ENCODE data around the gene RHEB.

DNA sequence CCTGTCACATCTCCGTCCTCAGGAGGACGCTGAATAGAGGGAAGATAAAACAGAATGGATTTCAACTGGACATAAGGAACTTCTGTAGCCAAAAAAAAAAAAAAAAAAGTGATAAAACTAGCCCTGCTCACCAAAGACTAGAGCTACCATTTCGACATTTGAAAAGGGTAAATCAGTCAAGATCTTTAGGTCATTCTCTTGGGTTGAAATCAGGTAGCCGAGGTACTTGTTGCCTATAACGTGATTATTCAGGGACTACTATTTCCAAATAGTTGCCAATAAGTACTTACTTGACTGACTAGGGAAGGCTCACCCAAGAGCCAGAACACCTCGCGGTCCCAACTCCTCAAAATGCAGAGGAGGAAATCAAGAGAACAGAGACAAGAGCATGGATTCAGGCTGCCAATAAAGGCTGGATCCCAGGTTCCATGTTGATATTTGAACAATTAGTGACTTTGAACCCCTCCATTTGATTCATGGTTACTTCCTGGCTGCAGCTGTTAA is 2.0 kb downstream of the RHEB start:
- TF ChIP-seq, protein P1, sequence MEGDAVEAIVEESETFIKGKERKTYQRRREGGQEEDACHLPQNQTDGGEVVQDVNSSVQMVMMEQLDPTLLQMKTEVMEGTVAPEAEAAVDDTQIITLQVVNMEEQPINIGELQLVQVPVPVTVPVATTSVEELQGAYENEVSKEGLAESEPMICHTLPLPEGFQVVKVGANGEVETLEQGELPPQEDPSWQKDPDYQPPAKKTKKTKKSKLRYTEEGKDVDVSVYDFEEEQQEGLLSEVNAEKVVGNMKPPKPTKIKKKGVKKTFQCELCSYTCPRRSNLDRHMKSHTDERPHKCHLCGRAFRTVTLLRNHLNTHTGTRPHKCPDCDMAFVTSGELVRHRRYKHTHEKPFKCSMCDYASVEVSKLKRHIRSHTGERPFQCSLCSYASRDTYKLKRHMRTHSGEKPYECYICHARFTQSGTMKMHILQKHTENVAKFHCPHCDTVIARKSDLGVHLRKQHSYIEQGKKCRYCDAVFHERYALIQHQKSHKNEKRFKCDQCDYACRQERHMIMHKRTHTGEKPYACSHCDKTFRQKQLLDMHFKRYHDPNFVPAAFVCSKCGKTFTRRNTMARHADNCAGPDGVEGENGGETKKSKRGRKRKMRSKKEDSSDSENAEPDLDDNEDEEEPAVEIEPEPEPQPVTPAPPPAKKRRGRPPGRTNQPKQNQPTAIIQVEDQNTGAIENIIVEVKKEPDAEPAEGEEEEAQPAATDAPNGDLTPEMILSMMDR (IDR thresholded peaks at IDR 0.05; ENCODE audit: extremely low read depth in 1 of 2, insufficient read depth in 1 of 2, low read depth in 1 of 2, low read length in 2 of 2), result no peak
- TF ChIP-seq POLR2A (IDR thresholded peaks at IDR 0.05; ENCODE audit: low read depth, low read length), result no peak

Data from endothelial cell of umbilical vein (primary cell).